IPS-15b (cell line): ENCODE results near the gene CEP350.
"Not testable (repeated sequence)": the region's sequence is repeated elsewhere in the genome, so short reads cannot be mapped to it uniquely, and the experiment has no call there.

Source experiments
- H3K27me3 ChIP-seq: one replicate; pipeline ENCODE4 v1.6.1; 2013; ENCODE audit warnings: low read length; ENCODE audit not compliant: control insufficient read depth, insufficient read depth
- H3K36me3 ChIP-seq: one replicate; pipeline ENCODE4 v1.6.1; 2013; ENCODE audit warnings: low read length; ENCODE audit not compliant: control insufficient read depth, insufficient read depth
- H3K4me1 ChIP-seq: one replicate; pipeline ENCODE4 v1.6.1; 2013; ENCODE audit warnings: mild to moderate bottlenecking, low read length; ENCODE audit not compliant: control insufficient read depth, insufficient read depth
- H3K4me3 ChIP-seq: one replicate; pipeline ENCODE4 v1.5.1; 2013; ENCODE audit warnings: low read depth, low read length
- H3K9ac ChIP-seq: one replicate; pipeline ENCODE4 v1.6.1; 2013; ENCODE audit warnings: low read depth, mild to moderate bottlenecking, low read length
- H3K9me3 ChIP-seq: one replicate; pipeline ENCODE4 v1.6.1; 2013; ENCODE audit warnings: mild to moderate bottlenecking, low read length; ENCODE audit not compliant: control insufficient read depth, insufficient read depth

The CEP350 gene

GRCh38 chr1:180006762-180007161 is 52.2 kb downstream of the CEP350 start:
- H3K4me3 ChIP-seq, H3K27me3 ChIP-seq, H3K4me1 ChIP-seq, H3K9me3 ChIP-seq, H3K36me3 ChIP-seq, H3K9ac ChIP-seq: not testable (repeated sequence)

DNA sequence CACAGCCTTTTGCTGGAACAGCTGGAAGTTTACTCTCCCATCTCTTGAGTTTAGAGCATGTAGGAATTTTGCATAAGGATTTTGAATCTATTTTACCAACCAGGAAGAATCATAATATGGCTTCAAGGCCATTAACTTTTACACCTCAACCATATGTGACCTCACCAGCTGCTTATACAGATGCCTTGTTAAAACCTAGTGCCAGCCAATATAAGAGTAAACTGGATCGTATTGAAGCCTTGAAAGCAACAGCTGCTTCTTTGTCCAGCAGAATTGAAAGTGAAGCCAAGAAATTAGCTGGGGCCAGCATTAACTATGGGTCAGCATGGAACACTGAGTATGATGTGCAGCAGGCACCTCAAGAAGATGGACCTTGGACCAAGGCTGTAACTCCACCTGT is 65.4 kb downstream of the CEP350 start:
- no peak overlapping the region for H3K4me3 ChIP-seq
- peaks cover 17% of the 10 kb centered on the region for H3K36me3 ChIP-seq
- no peaks in the 10 kb centered on the region for H3K9me3 ChIP-seq
- no peaks in the 10 kb centered on the region for H3K4me1 ChIP-seq
- H3K9ac ChIP-seq: no peak overlapping the region
- H3K27me3 ChIP-seq: no peaks in the 10 kb centered on the region

DNA sequence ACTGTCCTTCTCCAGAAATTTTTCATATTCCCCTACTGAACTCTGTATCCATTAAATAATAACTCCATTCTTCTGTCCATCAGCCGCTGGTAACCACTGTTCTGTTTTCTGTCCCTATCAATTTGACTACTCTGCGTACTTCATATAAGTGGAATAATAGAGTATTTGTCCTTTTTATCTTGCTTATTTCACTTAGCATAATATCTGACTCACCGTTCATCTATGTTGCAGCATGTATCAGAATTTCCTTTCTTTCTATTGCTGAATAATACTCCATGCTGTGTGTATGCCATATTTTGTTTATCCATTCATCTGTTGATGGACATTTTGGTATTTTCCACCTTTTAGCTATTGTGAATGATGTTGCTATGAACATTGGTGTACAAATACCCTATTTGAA is 71.9 kb downstream of the CEP350 start:
- Histone ChIP-seq H3K9me3 (no peaks in the 10 kb centered on the region), H3K4me3 (no peak overlapping the region), H3K9ac (no peak overlapping the region), H3K27me3 (no peaks in the 10 kb centered on the region), H3K36me3 (peaks cover 7% of the 10 kb centered on the region), H3K4me1 (no peaks in the 10 kb centered on the region)

- Histone ChIP-seq H3K4me3 (no peak overlapping the region), H3K9me3 (no peaks in the 10 kb centered on the region), H3K36me3 (peaks cover 3% of the 10 kb centered on the region), H3K4me1 (no peaks in the 10 kb centered on the region), H3K27me3 (no peaks in the 10 kb centered on the region), H3K9ac (no peak overlapping the region)
Measured at GRCh38 chr1:180027949-180028445, 73.4 kb downstream of the CEP350 start.

DNA sequence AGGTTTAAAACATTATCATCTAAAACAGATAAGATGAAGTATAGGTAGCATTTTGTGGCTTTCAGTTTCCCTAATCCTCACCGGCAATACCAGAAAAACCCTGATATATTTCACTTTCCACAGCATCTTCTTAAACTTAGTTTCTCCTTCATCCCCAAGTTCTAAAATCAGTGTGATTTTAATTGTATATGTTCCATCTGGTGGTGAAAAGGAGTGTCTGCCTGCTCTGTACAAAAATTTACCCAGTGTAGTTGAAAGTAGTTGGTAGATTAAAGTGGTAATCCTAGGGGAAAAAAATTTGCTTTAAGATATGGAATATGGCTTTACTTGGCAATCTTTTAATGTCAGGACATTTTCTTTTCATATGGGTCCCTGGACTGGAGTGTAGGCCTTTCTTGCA is 74.3 kb downstream of the CEP350 start:
- no peak overlapping the region for H3K4me3 ChIP-seq
- H3K9ac ChIP-seq: no peak overlapping the region
- H3K27me3 ChIP-seq: no peaks in the 10 kb centered on the region
- no peaks in the 10 kb centered on the region for H3K4me1 ChIP-seq
- peaks cover 3% of the 10 kb centered on the region for H3K36me3 ChIP-seq
- H3K9me3 ChIP-seq: no peaks in the 10 kb centered on the region

DNA sequence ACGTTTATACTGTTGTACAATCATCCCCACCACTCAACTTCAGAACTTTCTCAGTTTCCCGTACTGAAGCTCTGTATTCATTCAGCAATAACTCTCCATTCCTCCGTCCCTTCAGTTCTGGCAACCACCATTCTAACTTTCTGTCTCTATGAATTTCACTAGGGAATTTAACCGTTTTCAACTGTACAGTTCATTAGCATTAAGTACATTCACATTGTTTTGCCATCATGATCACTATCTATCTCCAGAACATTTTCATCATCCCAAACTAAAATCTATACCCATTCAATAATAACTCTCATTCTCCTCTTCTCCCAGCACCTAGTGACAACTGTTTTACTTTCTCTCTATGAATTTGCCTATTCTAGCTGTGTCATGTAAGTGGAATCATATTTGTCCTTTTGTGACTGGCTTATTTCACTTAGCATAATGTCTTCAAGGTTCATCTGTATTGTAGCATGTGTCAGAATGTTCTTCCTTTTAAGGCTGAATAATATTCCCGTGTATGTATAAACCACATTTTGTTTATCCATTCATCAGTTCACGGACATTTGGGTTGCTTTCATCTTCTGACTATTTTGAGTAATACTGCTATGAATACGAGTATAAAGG is 75.0 kb downstream of the CEP350 start:
- H3K36me3 ChIP-seq: peaks cover 2% of the 10 kb centered on the region
- H3K27me3 ChIP-seq: no peaks in the 10 kb centered on the region
- H3K9me3 ChIP-seq: no peaks in the 10 kb centered on the region
- H3K9ac ChIP-seq: no peak overlapping the region
- H3K4me1 ChIP-seq: no peaks in the 10 kb centered on the region
- no peak overlapping the region for H3K4me3 ChIP-seq

- Histone ChIP-seq H3K9ac (no peak overlapping the region), H3K9me3 (no peaks in the 10 kb centered on the region), H3K27me3 (no peaks in the 10 kb centered on the region), H3K4me1 (no peaks in the 10 kb centered on the region), H3K4me3 (no peak overlapping the region), H3K36me3 (no peaks in the 10 kb centered on the region)
Measured at GRCh38 chr1:180031664-180032063, 77.1 kb downstream of the CEP350 start.

GRCh38 chr1:180033390-180033789 is 78.8 kb downstream of the CEP350 start:
- Histone ChIP-seq H3K4me1 (no peaks in the 10 kb centered on the region), H3K9me3 (no peaks in the 10 kb centered on the region), H3K27me3 (no peaks in the 10 kb centered on the region), H3K36me3 (no peaks in the 10 kb centered on the region), H3K9ac (no peak overlapping the region), H3K4me3 (no peak overlapping the region)

- Histone ChIP-seq H3K9me3 (no peaks in the 10 kb centered on the region), H3K9ac (no peak overlapping the region), H3K27me3 (no peaks in the 10 kb centered on the region), H3K4me3 (no peak overlapping the region), H3K4me1 (no peaks in the 10 kb centered on the region), H3K36me3 (peaks cover 8% of the 10 kb centered on the region)
Measured at GRCh38 chr1:180040034-180040433, 85.4 kb downstream of the CEP350 start.

DNA sequence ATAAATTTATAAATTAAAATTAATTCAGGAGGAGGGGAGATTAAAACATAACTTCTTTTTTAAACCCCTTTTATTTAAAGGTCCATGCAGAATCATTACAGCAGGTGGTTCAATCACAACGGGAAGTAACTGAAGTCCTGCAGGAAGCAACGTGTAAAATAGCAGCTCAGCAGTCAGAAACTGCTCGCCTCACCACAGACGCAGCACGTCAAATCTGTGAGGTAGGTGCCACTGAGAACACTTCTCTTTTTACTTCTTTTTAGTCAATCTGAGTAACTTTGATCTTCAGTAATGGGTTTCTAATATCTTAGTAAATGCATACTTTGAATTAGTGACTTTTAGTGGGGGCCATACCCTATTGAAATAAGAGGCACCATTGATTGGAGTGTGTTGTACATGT is 87.0 kb downstream of the CEP350 start:
- Histone ChIP-seq H3K9me3 (no peaks in the 10 kb centered on the region), H3K4me1 (no peaks in the 10 kb centered on the region), H3K9ac (no peak overlapping the region), H3K27me3 (no peaks in the 10 kb centered on the region), H3K36me3 (peaks cover 10% of the 10 kb centered on the region), H3K4me3 (no peak overlapping the region)

DNA sequence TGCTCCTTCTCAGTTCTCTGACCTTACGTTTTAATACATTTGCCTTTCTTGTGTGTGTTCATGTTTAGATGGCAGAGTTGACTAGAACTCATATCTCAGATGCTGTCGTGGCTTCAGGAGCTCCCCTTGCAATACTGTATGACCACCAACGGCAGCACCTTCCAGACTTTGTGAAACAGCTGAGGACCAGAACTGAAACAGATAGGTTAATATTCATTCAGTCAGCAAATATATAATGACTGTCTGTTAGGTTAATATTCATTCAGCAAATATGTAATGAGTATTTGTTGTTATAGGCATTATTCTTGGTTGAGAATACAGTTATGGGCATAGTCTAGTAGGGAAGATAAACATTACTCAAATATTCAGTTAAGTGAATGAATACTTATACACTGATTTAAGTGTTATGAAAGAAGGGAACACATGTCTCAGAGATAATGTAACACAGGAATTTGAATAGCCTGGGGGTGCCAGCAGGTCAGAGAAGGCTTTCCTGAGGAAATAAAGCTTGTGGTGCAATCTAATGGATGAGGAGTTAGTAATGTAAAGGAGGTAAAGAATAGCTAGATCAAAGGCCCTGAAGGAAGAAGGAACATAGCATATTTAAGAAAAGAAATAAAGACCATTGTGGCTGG is 88.5 kb downstream of the CEP350 start:
- Histone ChIP-seq H3K4me1 (no peaks in the 10 kb centered on the region), H3K4me3 (no peak overlapping the region), H3K36me3 (peaks cover 10% of the 10 kb centered on the region), H3K9ac (no peak overlapping the region), H3K27me3 (no peaks in the 10 kb centered on the region), H3K9me3 (no peaks in the 10 kb centered on the region)

- Histone ChIP-seq H3K9ac (no peak overlapping the region), H3K27me3 (no peaks in the 10 kb centered on the region), H3K4me3 (no peak overlapping the region), H3K9me3 (no peaks in the 10 kb centered on the region), H3K4me1 (no peaks in the 10 kb centered on the region), H3K36me3 (peaks cover 10% of the 10 kb centered on the region)
Measured at GRCh38 chr1:180043785-180044184, 89.2 kb downstream of the CEP350 start.
